DMS53 (cell line): ENCODE measurements around the gene PDE6G.

Source experiments
- DNase-seq: peaks from one replicate; lab custom pipeline; 2025; lab: John Stamatoyannopoulos, UW

Gene PDE6G

DNA sequence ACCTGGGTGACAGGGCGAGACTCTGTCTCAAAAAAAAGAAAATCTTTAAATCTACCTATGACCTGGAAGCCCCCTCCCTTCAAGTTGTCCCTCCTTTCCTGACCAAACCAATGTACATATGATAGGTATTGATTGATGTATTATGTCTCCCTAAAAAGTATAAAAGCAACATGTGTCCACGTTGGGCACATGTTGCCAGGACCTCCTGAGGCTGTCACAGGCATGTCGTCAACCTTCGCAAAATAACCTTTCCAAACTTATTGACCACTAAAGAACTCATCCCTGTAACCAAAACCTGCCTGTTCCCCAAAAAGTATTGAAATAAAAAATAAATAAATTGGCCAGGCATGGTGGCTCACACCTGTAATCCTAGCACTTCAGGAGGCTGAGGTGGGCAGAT lies 5.7 kb upstream of the PDE6G start:
- no peak for DNase-seq

DNA sequence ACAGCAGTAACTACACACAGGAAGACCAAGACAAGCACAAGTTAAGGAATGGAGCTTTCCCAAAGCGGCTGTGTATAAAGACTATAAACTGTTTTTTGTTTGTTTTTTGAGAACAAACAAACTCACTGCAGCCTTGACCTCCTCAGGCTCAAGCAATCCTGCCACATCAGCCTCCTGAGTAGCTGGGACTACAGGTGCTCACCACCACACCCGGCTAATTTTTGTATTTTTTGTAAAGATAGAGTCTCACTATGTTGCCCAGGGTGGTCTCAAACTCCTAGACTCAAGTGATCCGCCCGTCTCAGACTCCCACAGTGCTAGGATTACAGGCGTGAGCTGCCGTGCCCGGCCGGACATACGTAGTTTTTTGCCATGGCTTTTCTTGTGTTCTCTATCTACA lies 4.1 kb upstream of the PDE6G start:
- no peak for DNase-seq

DNA sequence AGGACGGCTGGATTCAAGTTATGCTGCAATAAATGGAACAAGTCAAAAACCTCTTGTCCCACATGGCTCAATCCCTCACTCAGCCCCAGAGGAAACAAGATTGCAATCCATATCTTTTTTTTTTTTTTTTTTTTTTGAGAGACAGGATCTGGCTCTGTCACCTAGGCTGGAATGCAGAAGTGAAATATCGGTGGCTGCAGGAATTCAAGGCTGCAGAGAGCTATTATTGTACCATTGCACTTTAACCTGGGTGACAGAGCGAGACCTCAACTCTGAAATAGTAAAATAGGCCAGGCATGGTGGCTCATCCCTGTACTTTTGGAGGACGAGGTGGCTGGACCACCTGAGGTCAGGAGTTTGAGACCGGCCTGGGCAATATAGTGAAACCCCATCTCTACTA lies 2.7 kb upstream of the PDE6G start:
- DNase-seq, result no peak

DNA sequence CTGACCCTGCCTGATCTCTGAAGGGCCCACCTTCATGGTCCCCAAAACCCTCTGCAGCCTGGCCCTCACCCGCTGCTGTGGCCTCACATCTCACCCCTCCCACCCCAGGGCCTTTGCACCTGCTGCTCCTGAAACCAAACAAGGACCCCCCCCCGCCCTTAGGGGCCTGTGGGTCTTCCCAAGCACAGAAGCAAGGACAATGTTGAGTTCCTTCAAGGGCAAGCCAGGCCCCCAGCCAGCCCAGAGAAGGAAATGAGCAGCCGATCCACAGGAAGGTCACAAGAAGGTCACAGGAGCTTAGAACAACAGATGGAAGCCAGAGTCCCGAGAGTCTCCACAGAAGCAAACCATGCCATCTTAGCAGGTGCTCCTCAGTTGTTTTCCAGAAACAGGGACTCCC lies 493 bp upstream of the PDE6G start:
- no peak for DNase-seq

DNA sequence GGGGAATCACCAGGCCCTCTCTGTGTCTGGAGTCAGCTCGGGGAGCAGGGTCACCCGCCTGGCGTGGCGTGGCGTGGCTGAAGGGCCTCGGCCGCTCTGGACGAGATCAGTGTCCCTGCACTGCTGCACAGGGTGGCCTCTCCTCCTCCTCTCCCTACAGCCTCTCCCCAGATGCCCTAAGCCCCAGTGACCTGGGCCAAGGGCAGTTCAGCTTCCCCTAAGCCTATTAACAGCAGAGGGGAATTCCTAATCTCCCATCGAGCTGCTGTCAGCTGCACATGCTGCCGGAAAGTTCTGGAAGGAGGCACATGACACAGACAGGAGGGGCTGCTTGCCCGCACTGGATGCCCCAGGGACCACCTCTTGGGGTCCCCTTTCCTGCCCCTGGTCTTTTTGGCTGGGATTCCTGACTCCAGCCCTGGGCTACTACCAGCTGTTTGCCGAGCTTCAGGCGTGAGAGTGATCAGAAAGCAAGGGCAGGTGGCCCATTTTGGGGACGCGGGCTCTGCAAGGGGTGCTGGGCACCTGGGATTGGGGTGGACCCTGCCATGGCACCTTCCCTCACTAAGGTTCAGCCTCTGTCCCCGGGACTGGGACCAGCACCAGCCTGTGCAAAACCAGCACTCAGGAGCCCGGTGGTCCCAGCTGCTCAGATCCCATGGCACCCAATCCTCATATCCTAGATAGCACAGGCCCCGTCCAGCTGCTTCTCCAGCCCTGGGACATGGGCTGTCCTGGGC lies 794 bp downstream of the PDE6G start:
- DNase-seq, result no peak

DNA sequence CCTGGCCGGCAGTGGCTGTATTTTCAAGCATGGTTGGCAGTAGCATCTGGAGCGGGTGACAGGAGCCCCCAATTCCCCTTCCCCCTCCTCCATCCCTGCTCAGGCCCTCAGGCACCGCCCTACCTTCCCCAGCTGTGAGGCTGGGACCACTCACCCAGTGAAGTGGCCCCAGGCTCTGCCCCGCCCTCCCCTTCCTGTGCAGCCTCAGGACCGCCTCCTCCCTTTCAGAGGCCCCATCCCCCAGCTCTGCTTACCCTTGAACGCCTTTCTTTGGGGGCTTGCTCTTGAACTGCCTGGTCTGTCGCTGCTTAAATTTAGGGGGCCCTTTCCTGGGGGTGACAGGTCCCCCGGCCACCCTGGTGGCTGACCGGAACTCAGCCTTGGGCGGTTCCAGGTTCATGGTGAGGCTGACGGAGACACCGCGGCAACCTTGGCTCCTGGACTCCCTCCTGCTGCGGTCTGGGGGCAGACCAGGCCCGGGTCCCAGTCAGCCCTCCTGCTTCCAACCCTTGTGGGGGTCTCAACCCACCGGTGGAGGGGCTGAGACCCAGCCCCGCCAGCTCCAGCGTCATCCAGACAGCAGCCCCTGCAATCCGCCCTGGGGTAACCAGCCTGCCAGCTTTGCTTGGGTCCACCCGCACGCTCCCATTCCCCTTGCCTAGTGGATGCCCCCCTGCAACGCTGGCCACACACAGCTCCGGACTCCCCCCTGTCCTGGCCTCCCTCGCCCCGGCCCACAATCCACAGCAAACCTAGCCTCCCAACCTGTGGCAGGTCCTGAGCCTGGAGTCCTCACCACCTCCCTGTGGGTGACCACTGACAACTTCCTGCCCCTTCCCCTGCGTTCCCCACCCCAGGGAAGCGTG lies 3.2 kb downstream of the PDE6G start:
- DNase-seq, result no peak

DNA sequence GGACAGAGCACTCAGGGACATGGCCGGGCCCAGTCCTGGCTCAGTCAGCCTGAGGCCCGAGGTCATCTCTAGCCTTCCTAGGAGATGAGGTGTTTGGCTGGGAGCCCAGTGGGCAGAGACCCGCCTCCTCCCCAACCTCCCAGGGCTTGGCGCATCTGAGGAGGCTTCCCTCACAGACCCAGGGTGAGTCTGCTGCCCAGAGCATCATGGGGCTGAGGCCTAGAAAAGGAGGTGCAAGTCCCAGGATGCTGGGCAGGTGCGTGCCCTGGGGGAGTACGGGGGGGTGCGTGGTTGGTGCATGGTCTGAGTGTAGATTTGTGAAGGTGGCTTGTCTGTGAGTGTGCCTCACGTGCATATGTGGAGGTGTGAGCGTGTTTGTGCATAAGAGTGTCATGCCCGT lies 4.7 kb downstream of the PDE6G start:
- peak; percentile 72 for DNase-seq

DNA sequence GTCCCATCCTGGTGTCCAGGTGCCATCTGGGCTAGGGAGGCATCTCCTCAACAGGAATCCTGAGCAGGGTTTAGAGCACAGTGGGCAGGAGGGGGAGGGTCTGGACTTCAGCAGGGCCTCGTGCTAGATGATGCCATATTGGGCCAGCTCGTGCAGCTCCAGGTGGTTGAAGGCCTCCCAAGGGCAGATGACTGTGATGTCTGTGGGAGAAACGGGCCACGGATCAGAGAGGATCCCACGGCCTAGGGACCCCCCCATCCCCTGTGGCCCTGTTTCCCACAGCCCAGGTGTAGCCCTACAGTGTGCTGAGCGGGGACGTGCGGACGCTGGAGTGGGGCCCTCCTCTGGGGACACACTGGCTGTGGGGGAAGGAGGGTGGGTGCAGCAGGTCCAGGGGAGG lies 5.4 kb downstream of the PDE6G start:
- DNase-seq, result no peak

DNA sequence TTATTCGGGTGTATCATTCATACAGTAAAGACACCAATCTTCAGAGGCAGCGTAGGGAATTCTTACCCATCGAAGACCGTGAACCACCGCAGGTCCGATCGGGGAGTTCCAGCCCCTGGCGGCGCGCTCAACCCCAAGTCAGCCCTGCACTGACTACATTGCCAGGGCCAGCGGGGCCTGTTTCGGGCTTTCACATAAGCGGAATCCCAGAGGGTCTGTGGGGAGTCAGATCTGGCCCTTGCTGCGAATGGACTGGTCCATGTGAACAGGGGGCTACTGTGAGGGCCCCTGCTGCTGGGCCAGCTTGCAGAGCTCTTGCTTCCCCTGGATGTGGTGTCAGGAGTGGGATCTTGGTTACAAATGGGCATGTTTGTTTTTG lies 7.6 kb downstream of the PDE6G start:
- DNase-seq, result no peak

DNA sequence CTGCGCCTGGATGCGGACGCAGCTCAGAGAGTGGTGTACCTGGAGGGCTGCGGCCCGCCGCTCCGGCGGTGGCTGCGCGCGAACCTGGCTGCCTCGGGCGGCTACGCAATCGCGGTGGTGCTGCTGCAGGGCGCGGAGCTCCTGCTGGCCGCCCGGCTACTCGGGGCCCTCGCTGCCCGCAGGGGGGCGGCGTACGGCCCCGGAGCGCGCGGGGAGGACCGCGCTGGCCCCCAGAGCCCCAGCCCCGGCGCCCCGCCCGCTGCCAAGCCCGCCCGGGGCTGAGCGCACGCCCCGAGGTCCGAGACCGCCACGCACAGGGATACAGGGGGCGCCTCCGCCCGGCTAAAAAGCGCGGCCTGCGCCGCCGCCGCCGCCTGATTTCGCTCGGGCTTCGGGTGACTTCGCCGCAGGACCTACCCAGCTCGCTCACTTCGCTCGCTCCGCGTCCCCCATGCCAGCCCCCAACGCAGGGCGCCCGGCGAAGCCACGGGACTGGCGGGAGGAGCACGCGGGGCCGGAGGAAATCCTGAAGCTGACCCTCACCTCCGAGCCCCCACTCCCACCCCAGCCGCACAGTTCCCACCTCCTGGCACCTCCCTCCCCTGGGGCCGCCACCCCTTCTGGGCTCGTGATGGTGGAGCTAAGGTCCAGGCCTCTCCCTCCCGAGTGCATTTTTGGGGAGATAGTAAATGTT lies 8.2 kb downstream of the PDE6G start:
- no peak for DNase-seq

DNA sequence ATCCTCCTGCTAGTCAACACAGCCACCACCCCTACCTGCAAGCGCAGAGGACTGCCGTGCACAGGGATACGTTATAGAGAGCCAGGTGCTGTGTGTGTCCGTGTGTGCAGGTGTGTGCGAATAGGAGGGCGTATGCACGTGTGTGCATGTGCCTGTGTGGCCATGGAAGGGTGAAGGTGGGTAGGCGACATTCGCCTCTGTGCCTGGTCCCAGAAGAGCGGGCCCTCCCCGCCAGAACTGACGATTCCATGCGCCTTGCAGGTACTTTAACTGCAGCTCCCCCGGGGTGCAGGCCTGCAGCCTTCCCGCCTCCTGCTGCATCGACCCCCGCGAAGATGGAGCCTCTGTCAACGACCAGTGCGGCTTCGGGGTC lies 8.7 kb downstream of the PDE6G start:
- DNase-seq, result no peak

DNA sequence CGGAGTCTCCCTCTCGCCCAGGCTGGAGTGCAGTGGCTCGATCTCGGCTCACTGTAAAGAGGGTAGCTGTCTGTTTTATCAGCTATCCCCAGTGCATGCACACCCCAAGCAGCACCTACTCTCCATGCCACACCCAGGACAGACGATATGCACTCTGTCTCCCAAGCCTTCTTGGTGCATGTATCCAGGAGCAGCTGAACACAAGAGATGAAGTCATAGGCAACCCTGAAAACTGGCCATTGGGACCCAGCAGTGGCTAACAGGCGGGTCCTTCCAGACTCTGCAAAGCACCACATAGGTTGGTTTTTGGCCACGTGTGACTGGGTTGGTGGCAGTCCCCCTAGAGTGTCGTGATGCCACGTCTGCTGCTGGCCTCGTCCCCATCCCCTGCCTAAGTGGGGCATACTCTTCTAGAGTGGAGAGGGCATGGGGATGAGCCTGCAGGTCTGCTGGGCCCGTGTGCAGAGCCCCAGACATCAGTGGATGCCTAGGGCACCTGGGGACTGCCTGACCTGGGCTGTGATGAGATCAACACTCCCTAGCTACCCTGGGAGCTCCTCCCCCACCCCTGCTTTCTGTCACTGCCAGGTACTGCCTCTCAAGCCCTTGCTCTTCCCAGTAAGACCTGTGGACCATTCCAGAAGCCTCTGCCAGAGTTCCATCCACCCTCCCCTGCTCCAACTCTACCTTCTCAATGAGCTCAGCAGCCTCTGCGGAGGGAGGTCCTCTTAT lies 9.3 kb downstream of the PDE6G start:
- peak; percentile 50 for DNase-seq

DNA sequence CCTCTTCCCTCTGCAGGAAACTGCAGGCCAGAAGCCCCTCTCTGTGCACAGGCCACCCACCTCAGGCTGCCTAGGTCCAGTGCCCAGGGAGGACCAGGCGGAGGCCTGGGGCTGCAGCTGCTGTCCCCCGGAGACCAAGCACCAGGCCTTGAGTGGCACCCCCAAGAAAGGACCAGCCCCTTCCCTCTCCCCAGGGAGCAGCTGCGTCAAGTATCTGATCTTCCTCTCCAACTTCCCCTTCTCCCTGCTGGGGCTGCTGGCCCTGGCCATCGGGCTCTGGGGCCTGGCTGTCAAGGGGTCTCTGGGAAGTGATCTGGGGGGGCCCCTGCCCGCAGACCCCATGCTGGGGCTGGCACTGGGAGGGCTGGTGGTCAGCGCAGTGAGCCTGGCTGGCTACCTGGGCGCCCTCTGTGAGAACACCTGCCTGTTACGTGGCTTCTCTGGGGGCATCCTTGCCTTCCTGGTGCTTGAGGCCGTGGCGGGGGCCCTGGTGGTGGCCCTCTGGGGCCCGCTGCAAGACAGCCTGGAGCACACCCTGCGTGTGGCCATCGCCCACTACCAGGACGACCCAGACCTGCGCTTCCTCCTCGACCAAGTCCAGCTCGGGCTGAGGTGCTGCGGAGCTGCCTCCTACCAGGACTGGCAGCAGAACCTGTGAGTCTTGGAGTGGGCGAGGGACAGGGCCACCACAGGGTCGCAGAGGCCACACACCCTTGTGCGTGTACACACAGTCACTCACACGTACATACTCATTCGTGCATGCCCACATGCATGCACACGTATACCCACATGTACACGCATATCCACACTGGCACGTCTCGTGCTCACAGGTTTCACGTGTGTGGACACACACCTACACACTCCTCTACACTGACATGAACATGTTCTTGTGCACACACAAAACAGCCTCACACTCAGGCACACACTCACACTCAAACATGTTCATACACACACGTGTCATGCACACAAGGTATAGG lies 11.1 kb downstream of the PDE6G start:
- DNase-seq, result no peak

DNA sequence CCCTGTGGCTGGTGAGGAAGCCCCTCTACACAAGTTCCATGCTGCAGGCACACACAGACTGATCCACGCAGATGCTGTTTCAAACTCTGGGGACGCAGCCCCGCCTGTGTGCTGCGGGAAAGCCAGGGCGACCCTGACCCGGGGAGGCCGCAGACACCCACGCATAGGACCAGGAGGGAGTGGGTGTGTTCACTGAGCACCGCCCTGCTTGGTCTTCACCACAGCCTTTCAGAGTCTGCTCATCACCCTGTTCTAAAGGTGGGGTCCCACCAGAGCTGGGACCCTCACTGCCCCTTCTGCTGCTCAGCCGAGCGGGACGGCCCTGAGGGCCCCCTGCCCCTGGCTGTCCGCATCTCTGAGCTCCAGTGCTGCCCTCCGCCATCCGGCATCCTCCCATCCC lies 11.8 kb downstream of the PDE6G start:
- no peak for DNase-seq

DNA sequence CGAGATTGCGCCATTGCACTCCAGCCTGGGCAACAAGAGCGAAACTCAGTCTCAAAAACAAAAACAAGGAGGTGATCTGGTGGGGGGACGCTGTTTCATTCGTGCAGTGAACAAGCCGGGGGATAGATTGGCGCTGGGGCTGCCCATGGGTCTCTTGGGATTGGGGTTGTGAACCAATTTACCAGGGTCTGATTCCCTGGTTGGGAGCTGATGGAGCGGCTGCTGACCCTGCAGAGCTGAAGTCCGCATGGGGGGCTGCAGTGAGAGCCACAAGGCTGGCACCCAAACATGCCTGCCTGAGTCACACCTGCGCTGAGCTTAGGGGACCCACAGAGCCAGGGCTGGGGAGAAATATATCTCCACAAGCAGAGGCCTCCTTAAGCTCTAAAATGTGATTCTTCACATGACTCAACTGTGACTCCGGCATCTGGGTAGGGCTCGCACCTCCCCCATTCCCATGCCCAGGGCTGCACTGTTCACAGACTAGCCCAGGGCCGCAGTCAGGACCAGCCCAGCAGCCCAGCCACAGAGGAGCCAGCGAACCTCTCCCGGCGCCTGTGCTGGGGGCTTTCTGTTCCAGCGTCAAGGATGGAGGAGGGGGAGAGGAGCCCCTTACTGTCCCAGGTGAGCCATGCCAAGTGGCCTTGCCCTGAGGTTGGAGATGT lies 14.4 kb downstream of the PDE6G start:
- DNase-seq, result no peak

DNA sequence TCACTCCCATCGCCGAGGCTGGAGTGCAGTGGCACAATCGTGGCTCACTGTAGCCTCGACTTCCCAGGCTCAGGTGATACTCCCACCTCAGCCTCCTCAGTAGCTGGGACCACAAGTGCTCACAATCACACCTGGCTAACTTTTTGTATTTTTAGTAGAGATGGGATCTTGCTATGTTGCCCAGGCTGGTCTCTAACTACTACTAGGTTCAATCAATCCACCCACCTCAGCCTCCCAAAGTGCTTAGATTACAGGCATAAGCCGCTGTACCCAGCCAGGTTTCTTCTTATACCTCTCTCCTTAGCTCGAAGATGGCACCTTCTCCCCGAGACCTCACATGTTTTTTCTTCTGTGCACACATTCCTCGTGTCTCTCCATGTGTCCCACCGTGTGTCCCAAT lies 16.3 kb downstream of the PDE6G start:
- no peak for DNase-seq

DNA sequence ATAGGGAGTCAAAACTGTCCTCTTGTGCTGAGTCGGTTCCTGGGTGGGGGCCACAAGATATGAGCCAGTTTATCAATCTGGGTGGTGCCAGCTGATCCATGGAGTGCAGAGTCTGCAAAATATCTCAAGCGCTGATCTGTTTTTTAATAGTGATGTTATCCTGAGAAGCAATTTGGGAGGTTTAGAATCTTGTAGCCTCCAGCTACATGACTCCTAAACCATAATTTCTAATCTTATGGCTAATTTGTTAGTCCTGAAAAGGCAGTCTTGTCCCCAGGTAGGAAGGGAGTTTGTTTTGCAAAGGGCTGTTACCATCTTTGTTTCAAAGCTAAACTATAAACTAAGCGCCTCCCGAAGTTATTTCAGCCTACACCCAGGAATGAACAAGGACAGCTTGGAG lies 17.7 kb downstream of the PDE6G start:
- DNase-seq, result no peak

DNA sequence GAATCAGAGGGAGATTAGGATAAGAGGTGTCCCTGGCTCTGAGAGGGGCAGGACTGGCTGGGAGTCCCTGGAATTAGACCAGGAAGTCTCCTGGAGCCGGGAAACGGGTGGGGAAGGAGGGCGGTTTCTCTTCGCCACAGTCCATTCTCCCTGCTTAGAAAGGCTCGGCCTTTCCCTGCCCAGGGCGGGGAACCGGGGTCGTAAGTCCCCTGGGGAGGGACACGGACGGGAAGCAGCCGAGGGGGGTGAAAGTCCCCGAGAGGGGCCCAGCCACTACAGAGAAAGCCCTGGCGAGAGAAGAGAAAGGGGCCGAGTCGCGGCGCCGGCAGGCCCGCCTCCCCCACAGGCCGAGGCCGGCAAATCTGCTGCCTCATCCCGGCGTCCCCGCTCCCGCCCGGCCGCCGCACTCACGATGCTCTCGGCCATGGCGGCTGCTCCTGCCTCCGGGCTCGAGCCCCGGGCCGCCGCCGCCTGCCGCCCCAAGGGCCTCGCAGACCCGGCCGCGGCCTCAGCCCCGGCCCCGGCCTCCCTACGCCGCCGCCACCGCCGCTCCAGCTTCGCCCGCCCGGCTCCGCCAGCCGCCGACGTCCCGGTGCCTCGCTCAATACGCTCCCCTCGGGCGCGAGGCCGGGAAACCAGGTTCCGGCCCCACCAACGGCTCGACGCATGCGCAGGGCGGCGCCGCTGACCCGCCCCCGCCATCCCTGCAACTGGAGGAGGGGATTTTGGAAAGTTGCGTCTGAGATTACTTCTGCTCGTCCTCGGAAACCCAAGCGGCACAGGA lies 19.6 kb downstream of the PDE6G start, which contains the start of the genes NPLOC4 and TSPAN10:
Gene NPLOC4, minus strand, starts transcription at position 608 of the 784 bp plus-strand sequence. Its CDS starts 182 bp downstream, at position 426.
Gene TSPAN10, plus strand, starts transcription at position 692 of the 784 bp plus-strand sequence. CDS start 5,217 bp downstream, outside the sequence.
- peak; percentile 90 for DNase-seq

DNA sequence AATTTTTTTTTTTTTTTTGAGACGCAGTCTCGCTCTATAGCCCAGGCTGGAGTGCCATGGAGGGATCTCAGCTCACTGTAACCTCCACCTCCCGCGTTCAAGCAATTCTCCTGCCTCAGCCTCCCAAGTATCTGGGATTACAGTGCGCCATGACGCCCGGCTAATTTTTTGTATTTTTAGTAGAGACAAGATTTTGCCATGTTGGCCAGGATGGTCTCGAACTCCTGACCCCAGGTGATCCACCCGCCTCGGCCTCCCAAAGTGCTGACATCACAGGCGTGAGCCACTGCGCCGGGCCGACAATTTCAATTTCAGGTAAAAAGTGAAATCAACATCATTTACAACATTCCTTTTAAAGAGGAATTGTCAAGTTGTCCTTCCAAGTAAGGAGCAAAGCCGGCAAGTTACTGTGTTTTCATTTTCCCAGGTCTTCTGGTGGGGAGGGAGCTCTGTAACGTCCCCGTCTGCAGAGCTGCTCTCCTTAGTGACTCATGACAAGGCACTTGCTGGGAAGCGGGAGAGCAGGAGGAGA lies 20.3 kb downstream of the PDE6G start:
- peak; percentile 78 for DNase-seq
